GM19395 (cell line): ENCODE data around the gene ARHGAP10.
"Not testable (repeated sequence)": the region's sequence is repeated elsewhere in the genome, so short reads cannot be mapped to it uniquely, and the experiment has no call there.

Experiments
- ATAC-seq: cut with Tn5 transposase; IDR thresholded peaks from one replicate; pipeline ENCODE4 v1.9.1; 2021; ENCODE audit warnings: mild to moderate bottlenecking, moderate library complexity; ENCODE audit not compliant: unreplicated experiment

The ARHGAP10 gene

DNA sequence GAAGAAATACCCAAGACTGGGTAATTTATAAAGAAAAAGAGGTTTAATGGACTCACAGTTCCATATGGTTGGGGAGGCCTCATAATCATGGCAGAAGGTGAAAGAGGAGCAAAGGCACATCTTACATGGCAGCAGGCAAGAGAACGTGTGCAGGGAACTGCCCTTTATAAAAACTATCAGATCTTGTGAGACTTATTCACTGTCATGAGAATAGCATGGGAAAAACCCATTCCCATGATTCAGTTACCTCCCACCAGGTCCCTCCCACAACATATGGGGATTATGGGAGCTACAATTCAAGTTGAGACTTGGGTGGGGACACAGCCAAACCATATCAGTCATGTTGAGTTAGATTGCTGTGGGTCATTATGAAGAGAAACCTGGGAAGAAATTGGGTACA lies 153.3 kb downstream of the ARHGAP10 start:
- not testable (repeated sequence) for ATAC-seq

- no peak for ATAC-seq
Measured at GRCh38 chr4:147891476-147892115, 159.7 kb downstream of the ARHGAP10 start.

GRCh38 chr4:147899512-147899911 lies 167.6 kb downstream of the ARHGAP10 start:
- ATAC-seq, result no peak

DNA sequence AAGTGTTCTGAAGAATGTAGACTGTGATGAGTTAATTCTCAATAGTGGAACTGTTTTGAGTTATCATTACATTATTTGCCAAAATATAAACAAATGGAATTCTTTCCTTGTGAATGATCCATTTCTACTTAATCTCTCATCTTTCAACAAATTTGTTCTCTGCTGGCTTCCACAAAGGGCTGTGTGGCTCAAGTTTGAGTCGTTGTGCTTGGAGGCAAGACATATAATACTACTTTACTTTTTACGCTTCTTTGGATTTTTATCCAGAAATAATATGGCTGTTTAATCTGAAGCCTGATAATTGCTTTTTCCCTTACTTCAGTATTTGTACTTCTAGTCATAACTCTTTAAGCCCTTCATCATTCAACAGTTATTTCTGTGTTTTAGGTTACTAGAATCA lies 169.5 kb downstream of the ARHGAP10 start:
- no peak for ATAC-seq

DNA sequence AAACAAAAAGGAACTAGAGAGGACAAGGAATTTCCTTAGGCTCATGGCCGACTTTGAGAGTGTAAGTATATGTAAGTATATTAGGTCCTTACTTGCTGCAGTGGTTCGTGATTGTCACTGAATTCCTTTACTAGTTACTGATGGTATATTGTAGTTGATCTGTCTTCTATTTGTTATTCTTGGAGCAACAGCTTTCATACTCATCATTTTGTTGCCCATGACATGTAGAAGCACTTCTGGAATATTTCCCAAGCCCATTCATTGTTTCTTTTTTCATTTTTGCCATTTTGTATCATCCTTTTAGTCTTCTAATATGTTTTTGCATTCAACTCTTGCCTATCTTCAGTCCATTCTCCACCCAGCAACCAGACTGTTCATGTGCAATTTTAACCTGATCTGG lies 170.0 kb downstream of the ARHGAP10 start:
- no peak for ATAC-seq

- ATAC-seq, result no peak
Measured at GRCh38 chr4:147909225-147909624, 177.3 kb downstream of the ARHGAP10 start.

DNA sequence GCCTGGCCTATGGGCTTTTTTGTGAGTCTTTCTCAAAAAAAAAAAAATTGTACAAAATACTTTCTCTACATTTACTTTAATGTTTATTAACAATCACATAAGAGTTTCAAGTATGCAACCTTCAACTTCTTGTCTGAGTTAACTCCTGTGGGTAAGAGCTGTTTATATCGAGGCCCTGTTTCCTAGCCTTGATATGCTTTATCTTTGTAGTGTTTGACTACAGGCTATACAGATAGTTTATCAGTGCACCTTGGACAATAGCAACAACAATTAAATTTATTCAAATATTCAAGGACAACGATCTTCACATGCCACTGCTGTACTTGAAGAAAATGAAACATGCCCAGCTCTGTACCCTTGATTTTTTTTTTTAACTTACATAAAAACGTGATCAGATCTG lies 178.4 kb downstream of the ARHGAP10 start:
- no peak for ATAC-seq

- not testable (repeated sequence) for ATAC-seq
Measured at GRCh38 chr4:147912106-147912505, 180.2 kb downstream of the ARHGAP10 start.

GRCh38 chr4:147913137-147913536 lies 181.2 kb downstream of the ARHGAP10 start:
- ATAC-seq, result no peak

DNA sequence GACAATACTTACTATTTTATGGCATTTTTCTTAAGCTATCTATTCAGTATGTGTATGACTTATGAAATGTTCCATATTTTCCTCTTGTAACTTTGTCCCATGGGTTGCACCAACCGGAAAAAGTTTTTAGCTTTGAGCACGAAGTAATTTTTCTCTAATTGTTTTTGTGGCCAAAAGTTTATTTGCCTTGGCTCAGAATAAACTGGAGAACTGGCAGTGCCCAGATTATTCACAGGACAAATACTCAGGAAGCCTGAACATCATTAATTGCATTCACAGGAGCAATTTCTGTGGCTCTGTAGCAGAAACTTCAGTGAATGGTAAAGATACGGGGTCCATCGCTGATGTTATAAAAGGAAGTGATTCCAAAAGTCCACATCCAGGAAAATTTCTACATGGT lies 184.5 kb downstream of the ARHGAP10 start:
- no peak for ATAC-seq

DNA sequence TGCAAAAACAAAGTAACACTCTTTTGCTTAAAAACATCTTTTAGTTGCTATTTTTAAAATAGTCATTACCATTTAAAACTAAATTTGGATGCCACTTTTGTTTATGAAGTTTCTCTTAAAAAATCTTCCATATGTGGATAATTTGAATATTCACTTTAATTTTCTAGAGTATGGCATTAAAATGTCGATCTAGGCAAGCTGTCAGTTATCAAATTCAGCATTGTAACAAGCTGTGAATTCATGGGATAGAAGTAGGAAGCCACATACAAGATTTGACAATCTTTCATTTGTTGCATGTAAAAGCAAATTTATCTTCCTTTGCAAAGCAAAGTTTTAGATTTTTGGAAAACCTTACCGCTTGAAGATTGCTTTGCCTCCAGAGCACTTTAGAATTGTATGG lies 191.5 kb downstream of the ARHGAP10 start:
- no peak for ATAC-seq

GRCh38 chr4:147923854-147924253 lies 192.0 kb downstream of the ARHGAP10 start:
- peak; percentile 54 for ATAC-seq

DNA sequence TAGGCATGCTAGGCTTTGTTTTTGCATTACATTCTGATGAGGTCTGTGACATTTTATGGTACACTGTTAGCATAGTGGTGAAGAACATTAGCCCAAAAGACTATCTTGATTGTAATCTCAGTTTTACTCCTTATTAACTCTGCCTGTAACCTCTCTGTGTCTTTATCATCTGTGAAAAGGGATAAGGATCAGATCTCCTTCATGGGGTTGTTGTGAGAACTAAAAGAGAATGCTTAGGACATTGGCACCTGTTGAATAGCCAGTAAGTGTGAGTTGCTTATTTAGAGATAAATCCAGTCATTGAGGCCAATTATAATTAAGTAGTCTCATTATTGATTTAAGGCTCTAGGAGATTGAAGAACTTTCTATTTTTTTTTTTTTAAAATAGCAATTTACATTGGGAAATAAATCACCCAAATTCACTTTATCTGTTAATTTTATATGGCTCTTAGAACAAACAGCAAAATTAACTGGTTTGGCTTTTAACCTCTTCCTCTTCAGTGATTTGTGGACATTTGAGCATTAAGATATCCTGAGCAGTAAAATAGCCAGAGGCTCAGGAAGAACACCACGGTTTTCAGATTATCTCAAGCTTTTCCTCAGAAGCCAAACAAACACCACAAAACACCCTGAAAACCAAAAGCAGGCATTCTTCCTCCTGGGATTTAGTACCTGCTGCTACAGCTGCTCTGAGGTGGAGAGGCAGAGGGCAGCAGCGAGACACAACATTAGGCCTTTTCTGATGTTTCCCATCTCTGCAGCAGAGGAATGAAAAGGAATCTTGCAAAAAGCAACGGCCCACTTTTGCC lies 192.9 kb downstream of the ARHGAP10 start:
- no peak for ATAC-seq

DNA sequence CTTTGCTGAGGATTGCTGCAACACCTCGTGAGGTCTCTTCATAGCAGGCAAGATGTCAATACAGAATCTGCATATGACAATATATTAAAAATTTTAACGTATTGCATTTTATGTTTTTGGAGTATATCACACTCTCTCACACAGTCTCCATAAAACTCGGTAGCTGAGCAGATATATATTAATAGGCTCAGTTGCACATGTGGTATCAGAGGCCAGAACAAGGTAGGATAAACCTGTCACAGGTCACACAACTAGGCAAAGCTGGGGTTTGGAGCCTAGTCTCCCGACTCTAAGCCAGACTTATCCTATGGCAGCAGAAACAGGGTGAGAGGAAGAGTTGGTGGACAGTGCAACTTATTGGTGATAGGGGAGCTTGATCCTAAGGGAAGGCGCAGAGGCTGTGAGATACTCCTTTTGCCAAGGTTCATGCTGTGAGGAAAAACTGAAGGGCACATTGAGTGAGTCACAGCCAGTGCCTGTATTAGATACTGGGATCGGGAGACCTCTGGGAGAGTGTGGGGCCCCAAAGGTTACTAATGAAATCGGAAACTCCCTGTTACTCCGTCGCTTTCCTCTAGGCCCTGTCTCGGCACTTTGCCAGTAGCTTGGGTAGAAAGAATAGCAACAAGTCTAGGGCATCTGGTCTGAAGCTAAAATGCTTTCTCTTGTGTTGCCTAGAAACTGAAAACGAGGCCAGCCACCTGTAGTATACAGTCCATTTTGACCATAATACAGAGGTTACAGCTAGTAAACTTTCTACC lies 195.7 kb downstream of the ARHGAP10 start:
- no peak for ATAC-seq

DNA sequence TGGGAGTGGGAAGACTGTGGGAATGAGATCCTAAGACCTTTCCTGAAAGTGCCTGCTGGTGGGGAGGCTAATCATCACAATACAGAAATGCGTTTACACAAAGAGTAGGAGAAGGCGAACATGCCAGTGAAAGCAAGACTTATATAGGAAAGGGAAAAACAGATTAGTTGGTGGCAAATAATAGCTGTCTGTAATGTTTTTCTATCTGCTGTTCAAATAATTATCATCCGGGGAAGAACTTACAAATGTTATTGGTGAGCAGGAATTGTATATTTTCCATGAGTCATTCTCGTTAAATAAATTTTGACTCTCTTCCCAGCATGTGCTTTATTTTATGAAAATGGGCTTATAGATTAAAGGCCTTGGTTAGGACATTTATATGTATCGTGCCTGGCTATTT lies 196.5 kb downstream of the ARHGAP10 start:
- ATAC-seq, result no peak

GRCh38 chr4:147929746-147930145 lies 197.9 kb downstream of the ARHGAP10 start:
- no peak for ATAC-seq

DNA sequence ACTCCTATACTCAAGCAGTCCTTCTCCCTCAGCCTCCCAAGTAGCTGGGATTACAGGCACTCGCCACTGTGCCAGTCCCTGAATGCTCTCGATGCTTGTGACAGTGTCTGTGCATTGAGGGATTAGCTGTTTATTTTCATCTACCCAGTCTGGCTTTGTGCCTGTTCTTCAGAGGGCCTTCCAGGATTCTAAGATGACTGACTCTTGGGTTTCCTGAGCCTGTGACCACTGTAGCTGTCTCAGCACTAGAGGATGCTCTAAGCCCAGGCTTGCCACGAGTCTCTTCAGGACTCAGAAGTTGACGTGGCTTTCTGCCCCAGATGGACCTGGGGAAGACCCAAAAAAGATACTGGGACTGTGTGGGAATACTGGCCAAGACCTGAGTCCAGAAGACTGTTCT lies 201.4 kb downstream of the ARHGAP10 start:
- no peak for ATAC-seq

GRCh38 chr4:147933779-147934178 lies 201.9 kb downstream of the ARHGAP10 start:
- ATAC-seq, result no peak

GRCh38 chr4:147938496-147938895 lies 206.6 kb downstream of the ARHGAP10 start:
- ATAC-seq, result no peak

GRCh38 chr4:147940171-147940570 lies 208.3 kb downstream of the ARHGAP10 start:
- ATAC-seq, result no peak

GRCh38 chr4:147941373-147941772 lies 209.5 kb downstream of the ARHGAP10 start:
- no peak for ATAC-seq

GRCh38 chr4:147942729-147943128 lies 210.8 kb downstream of the ARHGAP10 start:
- ATAC-seq, result peak; percentile 61
